NCI-H1092 treated with DMSO at 0.1 percent for 48 hours (cell line): ENCODE measurements around the gene TTC39C.
A peak's percentile ranks its signal among the peaks of the same experiment; 100 is the strongest.

Experiments used
- DNase-seq: peaks from one replicate; lab custom pipeline; 2025; lab: John Stamatoyannopoulos, UW

TTC39C gene

GRCh38 chr18:24014062-24014985, at the start of gene TTC39C:
TTC39C (plus strand) TSS chr18:24014754; CDS start chr18:24014872, 118 bp downstream.
- DNase-seq: peak; percentile 78

GRCh38 chr18:23966909-23967308, 47.6 kb upstream of the TTC39C start:
- no peak for DNase-seq

GRCh38 chr18:23967321-23968089, 47.0 kb upstream of the TTC39C start:
- no peak for DNase-seq

GRCh38 chr18:23968638-23969604, 45.6 kb upstream of the TTC39C start:
- no peak for DNase-seq

- DNase-seq: no peak
Measured at GRCh38 chr18:23969664-23970063, 44.9 kb upstream of the TTC39C start.

- DNase-seq: no peak
Measured at GRCh38 chr18:23970161-23971096, 44.1 kb upstream of the TTC39C start.

GRCh38 chr18:23971097-23971440, 43.5 kb upstream of the TTC39C start:
- no peak for DNase-seq

- no peak for DNase-seq
Measured at GRCh38 chr18:23971666-23972230, 42.8 kb upstream of the TTC39C start.

- DNase-seq: no peak
Measured at GRCh38 chr18:23972453-23972852, 42.1 kb upstream of the TTC39C start.

- DNase-seq: no peak
Measured at GRCh38 chr18:23977103-23977502, 37.5 kb upstream of the TTC39C start.

GRCh38 chr18:23977719-23978483, 36.7 kb upstream of the TTC39C start:
- no peak for DNase-seq

GRCh38 chr18:23981369-23981980, 33.1 kb upstream of the TTC39C start:
- DNase-seq: no peak

GRCh38 chr18:23982155-23983079, 32.1 kb upstream of the TTC39C start:
- no peak for DNase-seq

- DNase-seq: no peak
Measured at GRCh38 chr18:23983112-23983511, 31.4 kb upstream of the TTC39C start.

GRCh38 chr18:23986600-23987359, 27.8 kb upstream of the TTC39C start:
- no peak for DNase-seq

GRCh38 chr18:23990474-23991410, 23.8 kb upstream of the TTC39C start:
- DNase-seq: no peak
